Adrenal gland (tissue), 5 donors: ENCODE results near the gene STON2.

ENCODE experiments used
- POLR2A ChIP-seq, 2 donors: fragments of 450-650 bp; IDR thresholded peaks; one replicate each; pipeline ENCODE4 v1.6.1; 2017; ENCODE audit warnings: antibody characterized with exemption in 2 of 2, mild to moderate bottlenecking in 2 of 2, moderate library complexity in 1 of 2
- TF ChIP-seq, protein P1 (sequence below), 6 experiments: fragments of 450-650 bp in 4 of 6; fragments of 200-600 bp in 2 of 6; sonication (generic) in 1 of 6; IDR thresholded peaks; 1 replicate in 5 of 6; 2 replicates in 1 of 6; pipeline versions ENCODE4 v1.5.1 to v1.8.0; 2016 to 2021; ENCODE audit warnings: antibody characterized with exemption in 6 of 6, mild to moderate bottlenecking in 2 of 6, moderate library complexity in 1 of 6
- donor health status: DM: no; HTN: no; CAD: no.

DNA sequence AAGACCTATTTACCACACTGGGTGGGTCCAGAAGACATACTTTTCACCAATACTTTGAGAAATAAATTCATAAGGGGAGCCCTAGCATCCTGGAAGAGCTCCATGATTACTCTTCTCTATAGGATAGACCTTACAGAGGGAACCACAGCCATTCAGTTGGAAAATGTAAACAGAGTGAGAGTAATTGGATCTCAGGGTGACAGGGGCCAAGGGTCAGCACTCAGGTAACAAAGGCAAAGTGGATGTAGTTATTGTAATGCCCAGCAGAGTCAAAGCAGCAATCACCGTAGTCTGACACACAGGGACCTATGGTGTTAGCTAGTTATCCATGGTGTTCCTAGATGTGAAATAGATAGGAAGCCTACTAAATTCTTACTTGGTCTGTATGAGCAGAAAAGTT is 168.6 kb downstream of the STON2 start:
- TF ChIP-seq, protein P1, sequence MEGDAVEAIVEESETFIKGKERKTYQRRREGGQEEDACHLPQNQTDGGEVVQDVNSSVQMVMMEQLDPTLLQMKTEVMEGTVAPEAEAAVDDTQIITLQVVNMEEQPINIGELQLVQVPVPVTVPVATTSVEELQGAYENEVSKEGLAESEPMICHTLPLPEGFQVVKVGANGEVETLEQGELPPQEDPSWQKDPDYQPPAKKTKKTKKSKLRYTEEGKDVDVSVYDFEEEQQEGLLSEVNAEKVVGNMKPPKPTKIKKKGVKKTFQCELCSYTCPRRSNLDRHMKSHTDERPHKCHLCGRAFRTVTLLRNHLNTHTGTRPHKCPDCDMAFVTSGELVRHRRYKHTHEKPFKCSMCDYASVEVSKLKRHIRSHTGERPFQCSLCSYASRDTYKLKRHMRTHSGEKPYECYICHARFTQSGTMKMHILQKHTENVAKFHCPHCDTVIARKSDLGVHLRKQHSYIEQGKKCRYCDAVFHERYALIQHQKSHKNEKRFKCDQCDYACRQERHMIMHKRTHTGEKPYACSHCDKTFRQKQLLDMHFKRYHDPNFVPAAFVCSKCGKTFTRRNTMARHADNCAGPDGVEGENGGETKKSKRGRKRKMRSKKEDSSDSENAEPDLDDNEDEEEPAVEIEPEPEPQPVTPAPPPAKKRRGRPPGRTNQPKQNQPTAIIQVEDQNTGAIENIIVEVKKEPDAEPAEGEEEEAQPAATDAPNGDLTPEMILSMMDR (IDR thresholded peaks at IDR 0.05), result no peak
- TF ChIP-seq POLR2A (IDR thresholded peaks at IDR 0.05), result no peak
